SK-N-SH (cell line): ENCODE results near the gene HSPB9. TPM values are rescaled to one million over a fixed set of nuclear protein-coding genes. Genes with fewer than 3 reads are reported as not detected.

Source experiments
- CTCF ChIA-PET: fragments of 300-600, 350-600 bp; formaldehyde crosslinking; extraction: SDS; loops from one replicate; lab custom pipeline; 2021; lab: Yijun Ruan, JAX
- POLR2A ChIA-PET: fragments of 350-600 bp; sonication (Branson Sonifier 250); formaldehyde crosslinking; extraction: SDS; loops from one replicate; lab custom pipeline; 2020; ENCODE audit warnings: antibody characterized with exemption, inconsistent platforms; lab: Yijun Ruan, JAX
- DNase-seq: peaks from one replicate; pipeline ENCODE4 v3.0.0; 2012
- H2AFZ ChIP-seq: fragments of 200-600 bp; sonication (generic); 2 replicates; pipeline ENCODE4 v1.8.1; 2016; ENCODE audit warnings: antibody characterized with exemption, mild to moderate bottlenecking, low read depth
- H3F3A ChIP-seq: fragments of 200-600 bp; sonication (generic); replicated peaks from 2 replicates; pipeline ENCODE3; 2016; ENCODE audit warnings: antibody characterized with exemption, mild to moderate bottlenecking; ENCODE audit not compliant: insufficient read depth
- H3K27ac ChIP-seq, 2 experiments: fragments of 200-500 bp in 1 of 2; fragments of 200-600 bp in 1 of 2; sonication (Bioruptor generic) in 1 of 2; sonication (generic), shearing (Covaris generic) in 1 of 2; 2 replicates each; pipeline versions ENCODE4 v1.5.1 to v1.6.1; 2014 to 2016; ENCODE audit warnings: low read depth in 2 of 2, inconsistent platforms in 1 of 2, low read length in 1 of 2, mild to moderate bottlenecking in 1 of 2, mixed read lengths in 1 of 2
- H3K27me3 ChIP-seq: fragments of 200-600 bp; sonication (generic), shearing (Covaris generic); 2 replicates; pipeline ENCODE4 v1.6.1; 2016; ENCODE audit warnings: mixed run types; ENCODE audit not compliant: insufficient read depth
- H3K36me3 ChIP-seq, 2 experiments: fragments of 200-500 bp in 1 of 2; fragments of 200-600 bp in 1 of 2; sonication (Bioruptor generic) in 1 of 2; sonication (generic) in 1 of 2; replicated peaks in 1 of 2; 2 replicates each; pipeline versions ENCODE3 to v1.5.1; 2014 to 2016; ENCODE audit warnings: low read length in 1 of 2, mild to moderate bottlenecking in 1 of 2; ENCODE audit not compliant: insufficient read depth in 2 of 2, control insufficient read depth in 1 of 2
- H3K4me1 ChIP-seq, 2 experiments: fragments of 200-500 bp in 1 of 2; fragments of 200-600 bp in 1 of 2; sonication (Bioruptor generic) in 1 of 2; sonication (generic), shearing (Covaris generic) in 1 of 2; 2 replicates each; pipeline versions ENCODE4 v1.5.1 to v1.6.1; 2014 to 2016; ENCODE audit warnings: low read depth in 1 of 2, low read length in 1 of 2, mixed run types in 1 of 2; ENCODE audit not compliant: insufficient read depth in 2 of 2, control insufficient read depth in 1 of 2
- H3K4me2 ChIP-seq: fragments of 200-600 bp; sonication (generic), shearing (Covaris generic); 2 replicates; pipeline ENCODE4 v1.6.1; 2017; ENCODE audit warnings: mixed run types
- H3K4me3 ChIP-seq, 2 experiments: fragments of 200-500 bp in 1 of 2; fragments of 200-600 bp in 1 of 2; sonication (Bioruptor generic) in 1 of 2; sonication (generic), shearing (Covaris generic) in 1 of 2; 2 replicates each; pipeline versions ENCODE4 v1.5.1 to v1.8.1; 2014 to 2016; ENCODE audit warnings: low read depth in 2 of 2, inconsistent platforms in 1 of 2, low read length in 1 of 2, mild to moderate bottlenecking in 1 of 2, mixed read lengths in 1 of 2, moderate library complexity in 1 of 2
- H3K79me2 ChIP-seq: fragments of 200-600 bp; sonication (generic); 2 replicates; pipeline ENCODE4 v1.8.1; 2017; ENCODE audit warnings: mild to moderate bottlenecking; ENCODE audit not compliant: insufficient read depth
- H3K9ac ChIP-seq: fragments of 200-600 bp; sonication (generic); 2 replicates; pipeline ENCODE4 v1.6.1; 2017; ENCODE audit warnings: mixed run types
- H3K9me2 ChIP-seq: fragments of 200-600 bp; sonication (generic); 2 replicates; pipeline ENCODE4 v1.6.1; 2017; ENCODE audit warnings: mixed run types
- H3K9me3 ChIP-seq: fragments of 200-600 bp; sonication (generic); 2 replicates; pipeline ENCODE4 v1.6.1; 2017; ENCODE audit warnings: mixed run types, mild to moderate bottlenecking, moderate library complexity
- H4K20me1 ChIP-seq: fragments of 200-600 bp; sonication (generic); 2 replicates; pipeline ENCODE4 v1.6.1; 2017; ENCODE audit warnings: mild to moderate bottlenecking, mixed run types; ENCODE audit not compliant: insufficient read depth
- ELF1 ChIP-seq: IDR thresholded peaks from 2 replicates; pipeline ENCODE4 v1.4.0; 2012
- FOSL2 ChIP-seq: IDR thresholded peaks from 2 replicates; pipeline ENCODE4 v1.4.0; 2012; ENCODE audit warnings: low read depth, mild to moderate bottlenecking, moderate library complexity, borderline replicate concordance
- FOXM1 ChIP-seq: IDR thresholded peaks from 2 replicates; pipeline ENCODE4 v1.4.0; 2012; ENCODE audit warnings: low read depth, mild to moderate bottlenecking
- GABPA ChIP-seq: IDR thresholded peaks from 2 replicates; pipeline ENCODE4 v1.4.0; 2012; ENCODE audit warnings: low read depth, mild to moderate bottlenecking
- GATA2 ChIP-seq: sonication (generic); formaldehyde crosslinking; IDR thresholded peaks from 2 replicates; pipeline ENCODE4 v1.5.0; 2020; ENCODE audit warnings: mild to moderate bottlenecking, missing genetic modification reagents
- MAX ChIP-seq: IDR thresholded peaks from 2 replicates; pipeline ENCODE4 v1.4.0; 2012; ENCODE audit warnings: low read depth
- MEF2A ChIP-seq: IDR thresholded peaks from 2 replicates; pipeline ENCODE4 v1.4.0; 2012; ENCODE audit warnings: low read depth, borderline replicate concordance
- MXI1 ChIP-seq: IDR thresholded peaks from 2 replicates; pipeline ENCODE4 v1.6.1; 2012; ENCODE audit warnings: mild to moderate bottlenecking, low read depth, low read length, improper control_type of control experiment
- NFIC ChIP-seq: IDR thresholded peaks from 2 replicates; pipeline ENCODE4 v1.4.0; 2012; ENCODE audit warnings: borderline replicate concordance
- NRF1 ChIP-seq: IDR thresholded peaks from 2 replicates; pipeline ENCODE4 v1.6.1; 2012; ENCODE audit warnings: low read depth, mild to moderate bottlenecking, low read length
- PBX3 ChIP-seq: IDR thresholded peaks from 2 replicates; pipeline ENCODE4; 2012
- RCOR1 ChIP-seq: fragments of 150-350 bp; IDR thresholded peaks from 2 replicates; pipeline ENCODE4 v1.6.1; 2017; ENCODE audit warnings: antibody characterized with exemption, low read length
- REST ChIP-seq: IDR thresholded peaks from 2 replicates; pipeline ENCODE4 v1.6.1; 2012; ENCODE audit warnings: mild to moderate bottlenecking, low read depth, low read length, moderate library complexity
- RFX5 ChIP-seq: IDR thresholded peaks from 2 replicates; pipeline ENCODE4 v1.6.1; 2012; ENCODE audit warnings: mild to moderate bottlenecking, improper control_type of control experiment, low read length
- SIN3A ChIP-seq: IDR thresholded peaks from 2 replicates; pipeline ENCODE4 v1.6.1; 2012; ENCODE audit warnings: low read depth, mild to moderate bottlenecking, low read length, moderate library complexity, borderline replicate concordance
- SMC3 ChIP-seq: IDR thresholded peaks from 2 replicates; pipeline ENCODE4 v1.6.1; 2012; ENCODE audit warnings: low read depth, low read length, improper control_type of control experiment
- TCF12 ChIP-seq: IDR thresholded peaks from 2 replicates; pipeline ENCODE4 v1.4.0; 2012
- USF1 ChIP-seq: IDR thresholded peaks from 2 replicates; pipeline ENCODE4 v1.4.0; 2012; ENCODE audit warnings: low read depth, borderline replicate concordance
- USF2 ChIP-seq: fragments of 150-350 bp; IDR thresholded peaks from 2 replicates; pipeline ENCODE4 v1.6.1; 2017; ENCODE audit warnings: antibody characterized with exemption, low read length, low read depth, borderline replicate concordance
- YY1 ChIP-seq: IDR thresholded peaks from 2 replicates; pipeline ENCODE4 v1.4.0; 2012; ENCODE audit warnings: low read depth, mild to moderate bottlenecking
- WGBS: methylation state at CpG from one replicate; pipeline ENCODE4 v1.1.6; 2017; ENCODE audit warnings: low lambda C conversion rate; 5-methylcytosine and 5-hydroxymethylcytosine counted together
- polyA plus RNA-seq, 3 experiments: library from polyadenylated mRNA; depleted of rRNA; stranded (reverse); fragments of >200 nt; gene quantifications; 2 replicates each; pipeline ENCODE4 v1.2.3, GENCODE V29; 2012

HSPB9 gene
- polyA plus RNA-seq, 1 of the 3 experiments (the other 2 are of a cell fraction), result 0.05 TPM

- ChIA-PET CTCF (interaction anchor here (1.1 kb wide), 1 partner anchor 175 kb away, joined by 3 read pairs; no protein-coding TSS in a partner anchor), POLR2A (no interaction called here)
- Histone ChIP-seq H3K9ac (no peak overlapping the region), H2AFZ (no peak overlapping the region), H3K27ac (no peak overlapping the region), H3K27me3 (no peaks in the 10 kb centered on the region), H3K4me2 (no peak overlapping the region), H3K9me3 (no peaks in the 10 kb centered on the region), H3K9me2 (no peaks in the 10 kb centered on the region), H3F3A (peaks cover 3% of the 10 kb centered on the region), H3K4me3 (no peak overlapping the region), H4K20me1 (peaks cover 69% of the 10 kb centered on the region), H3K79me2 (peaks cover 97% of the 10 kb centered on the region), H3K36me3 (peaks cover 7 to 23% of the 10 kb centered on the region in 2 experiments), H3K4me1 (peaks cover 6 to 15% of the 10 kb centered on the region in 2 experiments; a peak in 2 of 4 replicates)
- 79% methylated on average over 8 of the region's 8 CpGs for WGBS
- TF ChIP-seq FOXM1 (no peak), MAX (no peak), FOSL2 (no peak), NRF1 (no peak), MEF2A (no peak), GABPA (no peak)
- no peak for DNase-seq
These were observed 18.8 kb downstream of the HSPB9 start for GRCh38 chr17:42141382-42141781.

GRCh38 chr17:42142371-42142896 is 19.8 kb downstream of the HSPB9 start:
- no peak overlapping the region for H2AFZ ChIP-seq
- POLR2A ChIA-PET, result no interaction called here
- H3K36me3 ChIP-seq, result peaks cover 8 to 20% of the 10 kb centered on the region in 2 experiments
- DNase-seq, result no peak
- H3K27me3 ChIP-seq, result no peaks in the 10 kb centered on the region
- peaks cover 97% of the 10 kb centered on the region for H3K79me2 ChIP-seq
- H3K4me1 ChIP-seq, result peaks cover 6 to 15% of the 10 kb centered on the region in 2 experiments; a peak in 2 of 4 replicates
- CTCF ChIA-PET, result interaction anchor here (1.1 kb wide), 2 partner anchors 75 to 116 kb away, joined by 3 read pairs; no protein-coding TSS in a partner anchor
- no peaks in the 10 kb centered on the region for H3K9me2 ChIP-seq
- no peak overlapping the region for H3K9ac ChIP-seq
- H3K27ac ChIP-seq, result peak overlapping the region in 1 of 2 experiments; percentile 35; a peak in 2 of 4 replicates
- TF ChIP-seq GATA2 (CRISPR knock-in tag), result no peak
- no peak for TF ChIP-seq RFX5
- TF ChIP-seq RCOR1, result no peak
- no peak for TF ChIP-seq NFIC
- peak; percentile 61 for TF ChIP-seq FOSL2
- TF ChIP-seq USF2, result no peak
- TF ChIP-seq SMC3, result no peak
- TF ChIP-seq REST, result no peak
- peak; percentile 59; the same call in 1 of the 2 replicates for TF ChIP-seq SIN3A
- TF ChIP-seq YY1, result no peak
- TF ChIP-seq MXI1, result no peak
- TF ChIP-seq PBX3, result no peak
- TF ChIP-seq USF1, result no peak
- peak; percentile 23; the same call in 1 of the 2 replicates for TF ChIP-seq TCF12
- no peak for TF ChIP-seq ELF1
- H3K4me2 ChIP-seq, result peak overlapping the region; percentile 49
- peaks cover 8% of the 10 kb centered on the region for H3F3A ChIP-seq
- peaks cover 75% of the 10 kb centered on the region for H4K20me1 ChIP-seq
- no peak overlapping the region for H3K4me3 ChIP-seq
- H3K9me3 ChIP-seq, result no peaks in the 10 kb centered on the region
- 68% methylated on average over 5 of the region's 7 CpGs for WGBS
